HG03196 (cell line): ENCODE measurements around the gene MAMLD1.

Source experiments
- ATAC-seq: cut with Tn5 transposase; IDR thresholded peaks from one replicate; pipeline ENCODE4 v1.9.1; 2021; ENCODE audit not compliant: unreplicated experiment

MAMLD1 gene

DNA sequence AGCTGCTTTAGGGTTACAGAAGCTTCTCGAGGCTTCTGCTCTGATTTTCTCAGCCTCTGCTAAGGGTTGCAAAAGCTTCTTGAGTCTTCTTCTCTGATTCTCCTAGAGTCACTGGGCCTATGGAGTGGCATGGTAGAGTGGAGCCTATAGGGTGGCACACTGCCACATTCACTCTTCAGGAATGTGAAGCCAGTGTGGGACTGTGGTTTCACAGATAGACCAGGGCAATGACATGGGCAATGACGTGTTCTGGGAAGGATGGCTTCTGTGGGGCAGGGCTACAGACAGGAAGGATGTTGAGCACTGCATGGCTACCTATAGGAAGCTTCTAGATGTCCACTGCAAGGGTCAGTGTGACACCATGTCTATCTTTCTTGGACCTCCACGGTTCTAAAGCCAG, 11.0 kb upstream of the MAMLD1 start:
- no peak for ATAC-seq

- no peak for ATAC-seq
Measured at GRCh38 chrX:150352581-150352980, 10.5 kb upstream of the MAMLD1 start.

GRCh38 chrX:150355913-150356312, 7.2 kb upstream of the MAMLD1 start:
- ATAC-seq: no peak

- no peak for ATAC-seq
Measured at GRCh38 chrX:150357790-150358189, 5.3 kb upstream of the MAMLD1 start.

GRCh38 chrX:150358651-150359050, 4.5 kb upstream of the MAMLD1 start:
- ATAC-seq: no peak

DNA sequence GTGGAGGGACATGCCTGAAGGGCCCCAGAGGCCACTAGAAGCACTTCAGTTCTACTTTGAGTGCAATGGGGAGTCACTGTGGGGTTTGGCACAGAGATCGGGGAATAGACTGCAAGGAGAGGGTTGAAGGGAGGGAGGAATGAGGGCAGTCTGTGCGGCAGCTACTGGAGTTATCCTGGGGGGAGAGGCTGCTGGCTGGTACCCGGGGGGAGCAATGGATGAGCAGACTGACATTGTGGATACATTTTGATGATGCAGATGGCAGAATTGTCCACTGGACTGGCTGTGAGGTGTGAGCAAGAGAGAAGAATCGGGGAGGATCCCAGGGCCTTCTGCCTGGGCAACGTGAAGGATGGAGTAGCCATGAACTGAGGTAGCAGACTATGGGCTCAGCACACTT, 2.8 kb upstream of the MAMLD1 start:
- no peak for ATAC-seq

GRCh38 chrX:150361070-150361776, 1.9 kb upstream of the MAMLD1 start:
- no peak for ATAC-seq

DNA sequence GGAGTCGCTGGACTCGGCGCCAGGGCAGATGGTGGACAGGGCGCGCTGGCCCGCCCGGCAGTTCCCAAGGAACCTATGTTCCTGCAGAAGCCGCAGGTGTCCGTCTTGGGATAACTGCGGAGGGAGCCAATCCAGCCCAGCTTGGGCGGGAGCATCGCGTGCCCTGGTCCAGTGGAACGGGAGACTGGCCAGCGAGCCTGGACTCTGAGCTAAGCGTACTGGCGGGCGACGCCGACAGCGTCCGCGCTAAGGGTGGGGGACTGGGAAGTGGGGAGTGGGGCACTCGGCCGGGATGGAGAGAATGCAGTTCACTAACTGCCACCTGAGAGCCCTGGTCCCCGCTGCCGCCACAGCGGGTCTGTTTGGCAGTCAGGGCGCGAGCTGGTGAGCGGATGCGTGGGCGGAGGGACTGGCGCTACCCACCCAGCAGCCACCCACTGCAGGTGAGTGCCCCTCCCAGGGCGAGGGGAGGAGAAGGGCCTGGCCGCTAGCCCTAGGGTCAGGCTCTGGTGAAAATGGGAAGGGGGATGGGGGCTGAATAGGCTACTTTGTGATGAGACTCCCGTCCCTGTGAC, 1.3 kb upstream of the MAMLD1 start:
- ATAC-seq: no peak

DNA sequence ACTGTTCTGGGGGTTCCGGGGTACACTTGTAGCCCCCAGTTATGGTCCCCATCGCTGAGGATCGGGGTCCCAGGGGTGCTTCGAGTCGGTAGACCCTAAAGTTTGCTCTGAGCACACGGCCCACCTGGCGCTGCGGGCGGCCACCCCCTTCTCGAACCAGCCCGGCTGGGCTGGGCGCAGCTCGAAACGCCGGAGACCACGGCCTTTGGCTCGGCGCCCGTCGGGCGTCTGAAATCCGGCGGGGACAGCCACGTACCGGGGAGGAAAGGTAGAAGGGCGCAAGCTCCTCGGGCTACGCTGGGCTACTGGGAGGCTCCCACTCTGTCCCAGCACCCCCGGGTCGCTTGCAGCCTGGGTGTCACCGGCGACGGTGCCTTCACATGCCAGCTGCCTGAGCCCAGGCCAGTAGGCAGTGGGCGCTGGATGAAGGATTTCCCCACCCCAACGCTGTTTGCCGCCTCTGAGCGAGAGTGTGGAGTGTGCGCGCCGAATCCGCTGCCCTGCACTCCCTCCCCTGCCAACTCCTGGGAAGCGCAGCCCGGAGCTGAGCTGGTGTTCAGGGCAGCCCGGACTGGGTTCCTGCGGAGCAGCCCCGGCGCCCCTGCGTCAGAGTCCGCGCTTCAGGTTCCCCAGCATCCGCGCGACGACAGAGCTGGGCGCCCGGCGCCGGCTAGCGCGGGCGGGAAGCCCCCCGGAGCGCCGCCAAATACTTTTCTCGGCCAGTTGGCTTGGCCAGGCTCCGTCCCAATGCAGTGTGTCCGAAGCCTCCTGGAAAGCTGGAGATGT, 637 bp downstream of the MAMLD1 start:
- no peak for ATAC-seq

DNA sequence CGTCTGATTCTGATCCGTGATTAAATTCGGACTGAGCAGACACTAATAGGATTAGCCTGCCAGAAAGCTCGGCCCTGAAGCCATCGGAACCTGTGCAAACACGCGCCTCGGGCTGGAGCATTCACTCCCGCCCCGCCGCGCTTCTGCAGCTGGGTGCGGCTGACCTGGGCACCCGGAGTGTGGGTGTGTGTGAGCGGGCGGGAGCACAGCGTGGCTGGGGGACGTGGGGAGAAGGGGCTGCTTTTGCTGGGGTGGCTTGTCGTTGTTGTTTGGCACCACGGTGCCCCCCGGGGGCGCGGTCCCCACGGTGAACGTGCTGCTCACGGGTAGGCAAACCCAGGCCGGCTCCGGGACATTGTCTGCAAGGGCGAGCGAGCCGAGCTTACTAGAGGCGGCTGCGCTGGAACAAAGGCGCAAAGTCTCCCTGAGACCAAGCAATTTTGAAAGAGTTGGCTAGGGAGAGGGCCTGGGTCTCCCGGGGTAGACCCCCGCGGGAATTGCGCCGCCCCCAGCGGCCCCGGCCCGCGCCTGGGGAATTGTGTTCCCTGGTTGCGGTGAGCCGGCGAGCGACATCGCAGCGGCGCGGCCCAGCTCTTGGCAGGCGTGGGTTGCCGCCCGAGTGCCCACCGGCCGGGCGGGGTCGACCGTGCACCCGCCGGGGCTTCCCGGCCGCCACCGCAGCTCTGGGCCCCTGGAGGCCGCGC, 1.4 kb downstream of the MAMLD1 start:
- ATAC-seq: no peak

DNA sequence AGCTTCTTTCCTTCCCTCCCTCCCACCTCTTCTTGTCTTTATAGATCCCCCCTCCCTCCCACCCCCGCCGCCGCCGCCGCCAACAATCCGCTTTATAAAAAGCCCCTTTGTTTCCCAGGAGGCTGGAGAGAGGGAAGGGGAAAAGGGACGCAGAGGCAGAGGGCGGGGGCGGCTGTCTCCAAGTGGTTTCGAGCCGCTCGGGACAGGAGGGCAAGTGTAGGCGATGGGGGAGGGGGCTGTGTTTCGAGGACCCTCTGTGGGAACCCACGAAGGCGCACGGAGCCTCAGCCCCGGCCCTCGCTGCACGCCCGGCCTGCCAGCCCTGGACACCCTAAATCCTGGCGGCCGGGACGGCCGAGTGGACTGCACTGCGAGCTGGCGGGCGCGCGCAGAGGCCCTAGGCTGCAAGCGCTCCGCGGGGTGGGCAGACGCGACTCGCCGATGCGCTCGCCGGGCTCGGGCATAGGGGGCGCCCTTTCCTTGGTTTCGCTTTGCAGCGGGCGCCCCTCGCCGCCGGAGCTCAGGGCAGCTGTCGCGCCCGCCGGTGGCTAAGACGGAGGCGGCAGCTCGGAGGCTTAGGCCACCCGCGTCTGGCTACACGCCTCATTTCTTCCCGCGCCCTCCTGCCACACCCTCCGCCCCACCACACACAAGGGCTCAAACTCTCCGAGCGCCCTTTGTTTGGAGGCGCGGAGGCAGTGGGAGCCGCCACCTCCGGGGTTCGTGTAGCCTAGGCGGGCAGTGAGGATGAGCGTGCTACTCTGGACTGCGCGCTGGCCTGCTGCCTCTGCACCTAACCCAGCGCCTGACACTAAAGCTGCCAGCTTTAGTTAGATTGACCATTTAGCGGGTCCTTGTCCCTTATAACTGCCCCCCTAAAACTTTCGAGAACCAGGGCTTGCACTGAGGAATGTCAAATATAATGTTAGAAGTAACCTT, 2.2 kb downstream of the MAMLD1 start:
- no peak for ATAC-seq

DNA sequence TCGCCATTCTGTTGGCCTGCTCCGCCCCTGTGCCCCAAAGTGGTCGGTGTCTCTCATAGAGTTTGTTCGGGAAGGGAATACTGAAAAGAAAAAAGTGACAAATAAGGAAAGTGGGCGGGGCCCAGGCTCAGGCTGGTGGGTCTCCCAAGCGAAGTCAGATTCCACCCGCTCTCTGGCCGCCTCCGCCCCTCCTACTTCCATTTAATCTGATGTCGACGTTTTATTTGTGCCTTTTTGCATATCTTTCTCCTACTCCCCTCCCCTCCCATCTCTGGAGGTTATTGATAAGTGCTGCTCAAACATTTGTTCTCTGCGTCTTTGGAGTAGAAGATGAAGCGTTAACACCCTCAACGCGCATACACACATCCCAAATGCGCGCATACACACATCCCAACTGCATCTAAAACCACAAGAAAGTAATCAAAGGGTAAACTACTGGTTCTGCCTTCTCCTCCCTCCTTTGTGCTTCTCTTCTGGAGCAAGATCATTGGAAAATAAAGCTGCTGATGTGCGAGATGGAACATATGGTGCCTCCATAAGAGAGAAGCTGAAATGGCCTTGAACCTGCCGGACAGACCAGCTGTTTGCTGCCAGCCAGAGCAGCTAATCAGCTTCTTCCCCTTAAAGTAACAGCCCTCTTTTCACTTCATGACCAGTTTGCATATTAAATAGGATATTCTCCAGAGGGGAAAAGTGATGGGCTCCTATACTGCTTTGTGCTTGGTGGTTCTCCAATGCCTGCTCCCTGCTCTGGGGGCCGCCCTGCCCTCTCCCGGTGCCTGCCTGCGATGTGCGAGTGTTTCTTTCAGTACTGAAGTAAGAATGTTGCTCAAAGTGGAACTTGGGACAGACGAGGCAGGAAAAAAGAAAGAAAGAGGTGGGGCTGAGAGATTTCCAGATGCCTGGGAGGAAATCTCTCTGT, 3.1 kb downstream of the MAMLD1 start:
- ATAC-seq: no peak

GRCh38 chrX:150366951-150367545, 3.9 kb downstream of the MAMLD1 start:
- ATAC-seq: no peak

GRCh38 chrX:150370589-150371312, 7.6 kb downstream of the MAMLD1 start:
- no peak for ATAC-seq

GRCh38 chrX:150371877-150372276, 8.8 kb downstream of the MAMLD1 start:
- ATAC-seq: no peak

- ATAC-seq: no peak
Measured at GRCh38 chrX:150372280-150372679, 9.2 kb downstream of the MAMLD1 start.

DNA sequence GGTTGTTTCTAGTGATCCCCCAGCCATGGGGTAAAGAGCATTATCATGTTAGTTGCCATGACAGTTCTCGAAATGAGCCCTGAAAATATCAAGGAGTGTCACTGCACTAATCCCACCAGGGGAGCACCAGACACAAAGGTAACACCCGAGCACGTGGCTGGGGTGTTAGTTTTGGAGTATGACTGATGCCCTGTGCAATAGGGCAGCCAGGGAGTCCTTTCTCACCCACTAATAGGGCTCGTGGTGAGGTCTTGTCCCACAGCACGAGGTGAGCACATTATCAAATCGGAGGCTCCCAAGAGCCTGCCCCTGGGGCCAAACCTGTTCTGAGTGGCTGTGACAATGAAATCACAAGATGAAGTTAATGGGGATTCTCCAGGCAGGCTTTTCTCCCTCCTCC, 9.6 kb downstream of the MAMLD1 start:
- ATAC-seq: no peak

- no peak for ATAC-seq
Measured at GRCh38 chrX:150375243-150375770, 12.2 kb downstream of the MAMLD1 start.
